H9 (cell line): Measurements from ENCODE around the gene METTL17. TPM values are rescaled to one million over a fixed set of nuclear protein-coding genes. Genes with fewer than 3 reads are reported as not detected.

Experiments
- DNase-seq: peaks from one replicate; pipeline ENCODE4 v3.0.0-alpha.2; 2017
- H2AFZ ChIP-seq: one replicate; pipeline ENCODE4 v1.6.1; 2013; ENCODE audit warnings: mild to moderate bottlenecking, low read length, control low read depth, moderate library complexity
- H2AK5ac ChIP-seq: 2 replicates; pipeline ENCODE4 v1.6.1; 2013; ENCODE audit warnings: low read length, control low read depth, mixed read lengths; ENCODE audit not compliant: insufficient read length
- H2BK120ac ChIP-seq: one replicate; pipeline ENCODE4 v1.6.1; 2013; ENCODE audit warnings: low read depth, mild to moderate bottlenecking, low read length, control low read depth, inconsistent platforms; ENCODE audit not compliant: poor library complexity, severe bottlenecking
- H2BK12ac ChIP-seq: 2 replicates; pipeline ENCODE4 v1.6.1; 2013; ENCODE audit warnings: low read length, control low read depth, mixed read lengths, low read depth; ENCODE audit not compliant: insufficient read length
- H2BK15ac ChIP-seq: 2 replicates; pipeline ENCODE4 v1.6.1; 2013; ENCODE audit warnings: low read depth, low read length, control low read depth
- H2BK20ac ChIP-seq: one replicate; pipeline ENCODE4 v1.6.1; 2013; ENCODE audit warnings: low read depth, mild to moderate bottlenecking, low read length, control low read depth, inconsistent platforms; ENCODE audit not compliant: poor library complexity, severe bottlenecking
- H2BK5ac ChIP-seq: 2 replicates; pipeline ENCODE4 v1.6.1; 2013; ENCODE audit warnings: low read length, control low read depth, mixed read lengths; ENCODE audit not compliant: insufficient read length
- H3K14ac ChIP-seq: 2 replicates; pipeline ENCODE4 v1.6.1; 2013; ENCODE audit warnings: low read length, control low read depth; ENCODE audit not compliant: insufficient read depth
- H3K18ac ChIP-seq: 2 replicates; pipeline ENCODE4 v1.6.1; 2013; ENCODE audit warnings: low read depth, mild to moderate bottlenecking, mixed read lengths, low read length, control low read depth; ENCODE audit not compliant: insufficient read length
- H3K23ac ChIP-seq: 2 replicates; pipeline ENCODE4 v1.6.1; 2013; ENCODE audit warnings: low read length, control low read depth, mixed read lengths, low read depth; ENCODE audit not compliant: insufficient read length
- H3K23me2 ChIP-seq: 2 replicates; pipeline ENCODE4 v1.6.1; 2013; ENCODE audit warnings: low read depth, mild to moderate bottlenecking, mixed read lengths, low read length, control low read depth; ENCODE audit not compliant: insufficient read length, poor library complexity, severe bottlenecking
- H3K27ac ChIP-seq: 2 replicates; pipeline ENCODE4 v1.5.1; 2013; ENCODE audit warnings: low read length, control low read depth, mixed read lengths, low read depth; ENCODE audit not compliant: insufficient read length
- H3K27me3 ChIP-seq: 2 replicates; pipeline ENCODE4 v1.6.1; 2013; ENCODE audit warnings: low read length, control low read depth, inconsistent platforms; ENCODE audit not compliant: insufficient read depth
- H3K4ac ChIP-seq: 2 replicates; pipeline ENCODE4 v1.6.1; 2013; ENCODE audit warnings: low read depth, mild to moderate bottlenecking, control low read depth, inconsistent platforms, low read length, moderate library complexity
- H3K4me1 ChIP-seq: 2 replicates; pipeline ENCODE4 v1.6.1; 2013; ENCODE audit warnings: low read length, control low read depth, inconsistent platforms; ENCODE audit not compliant: insufficient read depth
- H3K4me2 ChIP-seq: 2 replicates; pipeline ENCODE4 v1.6.1; 2013; ENCODE audit warnings: low read length, control low read depth, mixed read lengths; ENCODE audit not compliant: insufficient read length, insufficient read depth
- H3K56ac ChIP-seq: 2 replicates; pipeline ENCODE4 v1.6.1; 2013; ENCODE audit warnings: low read depth, mild to moderate bottlenecking, mixed read lengths, low read length, control low read depth; ENCODE audit not compliant: insufficient read length
- H3K79me1 ChIP-seq: 2 replicates; pipeline ENCODE4 v1.6.1; 2013; ENCODE audit warnings: low read depth, mild to moderate bottlenecking, moderate library complexity, low read length, control low read depth, inconsistent platforms; ENCODE audit not compliant: insufficient read depth, poor library complexity, severe bottlenecking
- H3K79me2 ChIP-seq: 2 replicates; pipeline ENCODE4 v1.6.1; 2013; ENCODE audit warnings: low read length, control low read depth, inconsistent platforms; ENCODE audit not compliant: insufficient read depth
- H3K9ac ChIP-seq: 2 replicates; pipeline ENCODE4 v1.6.1; 2013; ENCODE audit warnings: low read length, control low read depth, mixed read lengths; ENCODE audit not compliant: insufficient read length; ENCODE audit errors: extremely low read depth
- H3K9me3 ChIP-seq: one replicate; pipeline ENCODE4 v1.6.1; 2013; ENCODE audit warnings: low read depth, low read length, inconsistent platforms; ENCODE audit not compliant: control insufficient read depth
- H3T11ph ChIP-seq: one replicate; pipeline ENCODE4 v1.6.1; 2013; ENCODE audit warnings: mild to moderate bottlenecking, low read length, control low read depth, inconsistent platforms
- H4K20me1 ChIP-seq: one replicate; pipeline ENCODE4 v1.6.1; 2013; ENCODE audit not compliant: control insufficient read depth, insufficient read length, insufficient read depth
- H4K5ac ChIP-seq: 2 replicates; pipeline ENCODE4 v1.6.1; 2013; ENCODE audit warnings: low read depth, mild to moderate bottlenecking, mixed read lengths, low read length, control low read depth; ENCODE audit not compliant: insufficient read length
- H4K8ac ChIP-seq: replicated peaks from 2 replicates; pipeline ENCODE4 v1.6.1; 2013; ENCODE audit warnings: low read length, control low read depth, mixed read lengths, low read depth; ENCODE audit not compliant: insufficient read length
- H4K91ac ChIP-seq: 2 replicates; pipeline ENCODE4 v1.6.1; 2013; ENCODE audit warnings: low read depth, mild to moderate bottlenecking, moderate library complexity, mixed read lengths, low read length, control low read depth; ENCODE audit not compliant: insufficient read length
- H3K27ac Mint-ChIP-seq, 3 experiments: 2 replicates in 2 of 3; 3 replicates in 1 of 3; pipeline ENCODE4 v1.8.0; 2020 to 2021; ENCODE audit warnings: mixed read lengths in 3 of 3, mild to moderate bottlenecking in 1 of 3, moderate library complexity in 1 of 3
- H3K27me3 Mint-ChIP-seq: 2 replicates; pipeline ENCODE4 v1.8.0; 2021; ENCODE audit warnings: low read depth, mild to moderate bottlenecking, moderate library complexity, mixed read lengths
- H3K36me3 Mint-ChIP-seq, 3 experiments: 2 replicates in 2 of 3; 3 replicates in 1 of 3; pipeline ENCODE4 v1.8.0; 2020 to 2021; ENCODE audit warnings: low read depth in 3 of 3, mixed read lengths in 3 of 3; ENCODE audit not compliant: insufficient read depth in 1 of 3
- H3K4me1 Mint-ChIP-seq, 2 experiments: 2 replicates each; pipeline ENCODE4 v1.8.0; 2020; ENCODE audit warnings: mixed read lengths in 2 of 2
- H3K4me3 Mint-ChIP-seq, 2 experiments: 2 replicates in 1 of 2; 3 replicates in 1 of 2; pipeline ENCODE4 v1.8.0; 2020 to 2021; ENCODE audit warnings: mild to moderate bottlenecking in 2 of 2, mixed read lengths in 2 of 2, moderate library complexity in 1 of 2
- H3K9me3 Mint-ChIP-seq, 2 experiments: 2 replicates in 1 of 2; 3 replicates in 1 of 2; pipeline ENCODE4 v1.8.0; 2020; ENCODE audit warnings: mild to moderate bottlenecking in 2 of 2, mixed read lengths in 2 of 2, moderate library complexity in 1 of 2
- CTCF ChIP-seq: fragments of 200-600 bp; sonication (generic); conservative IDR thresholded peaks from 3 replicates; pipeline ENCODE4 v1.8.0; 2021; ENCODE audit warnings: antibody characterized with exemption, mild to moderate bottlenecking
- WGBS: extraction: QIAGEN DNeasy Blood & Tissue Kit; methylation state at CpG from one replicate; pipeline ENCODE4 v1.1.7; 2013; ENCODE audit warnings: missing lambda C conversion rate, low lambda C conversion rate, mixed read lengths; ENCODE audit not compliant: insufficient read length; ENCODE audit errors: extremely low coverage; 5-methylcytosine and 5-hydroxymethylcytosine counted together
- microRNA-seq: library from miRNA; unstranded; fragments of <30 nt; microRNA quantifications from one replicate; pipeline ENCODE4, GENCODE V29; 2020; ENCODE audit warnings: borderline microRNAs expressed
- total RNA-seq: library from RNA; stranded (reverse); gene quantifications from 2 replicates; pipeline ENCODE4 v1.2.1, GENCODE V29; 2021

The METTL17 gene
- total RNA-seq, 1 experiment from 2014 or later: 81.4 TPM

DNA sequence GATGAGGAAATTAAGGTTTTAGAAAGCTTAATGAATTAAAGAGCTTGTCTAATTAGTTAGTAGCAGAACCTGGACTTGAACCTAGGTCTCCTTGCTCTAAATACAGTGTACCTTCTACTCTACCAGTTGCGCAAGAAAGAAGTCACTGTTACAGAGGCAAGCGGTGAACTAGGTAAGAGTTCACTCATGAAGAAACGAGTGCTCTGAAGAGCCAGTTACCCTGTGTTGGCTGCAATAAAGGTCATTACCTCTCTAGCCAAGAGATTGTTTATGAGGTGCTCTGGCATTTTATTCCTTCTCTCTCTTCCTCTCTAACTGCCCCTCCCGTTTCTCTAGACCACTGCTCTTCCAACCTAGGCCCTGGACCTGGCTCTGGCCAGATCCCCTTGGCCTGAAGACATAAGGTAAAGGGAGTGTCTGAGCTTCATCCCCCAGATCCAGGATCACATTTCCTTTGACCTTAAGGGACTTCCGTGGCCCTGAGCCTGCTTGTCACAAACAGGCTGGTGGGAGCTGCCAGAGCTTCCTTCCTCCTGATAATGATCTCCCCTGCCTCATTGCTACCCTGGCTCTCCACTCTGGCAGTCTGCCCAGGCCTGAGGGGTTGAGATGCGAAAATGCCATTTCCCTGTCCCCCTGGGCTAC lies 54.3 kb downstream of the METTL17 start:
- no peak overlapping the region for H3K18ac ChIP-seq
- no peak overlapping the region for H2BK15ac ChIP-seq
- Mint-ChIP-seq H3K27ac (no peak overlapping the region), H3K36me3 (no peaks in the 10 kb centered on the region), H3K4me1 (peaks cover 16% of the 10 kb centered on the region in 2 experiments), H3K9me3 (no peaks in the 10 kb centered on the region), H3K27me3 (peaks cover 27% of the 10 kb centered on the region), H3K4me3 (no peak overlapping the region)
- no peak overlapping the region for H4K5ac ChIP-seq
- no peaks in the 10 kb centered on the region for H3K27me3 ChIP-seq
- no peak overlapping the region for H3K9ac ChIP-seq
- TF ChIP-seq CTCF: no peak
- H3K23ac ChIP-seq: no peak overlapping the region
- H3K14ac ChIP-seq: no peak overlapping the region
- no peak overlapping the region for H4K91ac ChIP-seq
- no peaks in the 10 kb centered on the region for H3K79me2 ChIP-seq
- no peaks in the 10 kb centered on the region for H3K79me1 ChIP-seq
- WGBS: no CpG with 5 or more reads among the region's 6 CpGs
- no peak overlapping the region for H2AK5ac ChIP-seq
- no peak overlapping the region for H4K8ac ChIP-seq
- no peak overlapping the region for H2BK20ac ChIP-seq
- H3K4me1 ChIP-seq: peaks cover 4% of the 10 kb centered on the region
- DNase-seq: no peak
- no peaks in the 10 kb centered on the region for H3K9me3 ChIP-seq
- no peak overlapping the region for H2BK12ac ChIP-seq
- no peak overlapping the region for H2BK5ac ChIP-seq
- no peak overlapping the region for H3K27ac ChIP-seq
- H3T11ph ChIP-seq: no peak overlapping the region
- no peak overlapping the region for H3K56ac ChIP-seq
- H3K4ac ChIP-seq: no peak overlapping the region
- no peaks in the 10 kb centered on the region for H4K20me1 ChIP-seq
- H3K4me2 ChIP-seq: no peak overlapping the region
- no peaks in the 10 kb centered on the region for H3K23me2 ChIP-seq
- no peak overlapping the region for H2AFZ ChIP-seq
- H2BK120ac ChIP-seq: no peak overlapping the region

Small RNA genes lying within 50 kb of the gene (microRNA-seq; reads per million reads assigned to microRNA genes)
- not detected for gene MIR6717

Other genes with a start within 250 kb of the METTL17 start
- gene EDDM3A, start 244.1 kb upstream of the METTL17 start, total RNA-seq: not detected in 2 replicates
- not detected in 2 replicates for gene EDDM3B, start 221.6 kb upstream of the METTL17 start, total RNA-seq
- gene RNASE6, start 208.7 kb upstream of the METTL17 start, total RNA-seq: not detected in 2 replicates
- 1.2 and 1.6 TPM in 2 replicates for gene RNASE1, start 187.1 kb upstream of the METTL17 start, total RNA-seq
- gene RNASE3, start 98.6 kb upstream of the METTL17 start, total RNA-seq: not detected in 2 replicates
- gene RNASE2, start 34.5 kb upstream of the METTL17 start, total RNA-seq: not detected in 2 replicates
- gene SLC39A2, start 9.3 kb downstream of the METTL17 start, total RNA-seq: not detected in 2 replicates
- gene NDRG2, start 35.1 kb downstream of the METTL17 start, total RNA-seq: 18.1 and 20.6 TPM in 2 replicates
- not detected in 2 replicates for gene TPPP2, start 40.2 kb downstream of the METTL17 start, total RNA-seq
- not detected in 2 replicates for gene RNASE13, start 44.8 kb downstream of the METTL17 start, total RNA-seq
- gene RNASE7, start 52.4 kb downstream of the METTL17 start, total RNA-seq: not detected in 2 replicates
- gene RNASE8, start 67.8 kb downstream of the METTL17 start, total RNA-seq: not detected in 2 replicates
- gene ARHGEF40, start 80.3 kb downstream of the METTL17 start, total RNA-seq: 71.1 and 71.4 TPM in 2 replicates
- 84.5 and 87.6 TPM in 2 replicates for gene ZNF219, start 108.7 kb downstream of the METTL17 start, total RNA-seq
- gene TMEM253, start 111.1 kb downstream of the METTL17 start, total RNA-seq: 1.9 and 2.2 TPM in 2 replicates
- gene OR5AU1, start 166.1 kb downstream of the METTL17 start, total RNA-seq: not detected in 2 replicates